NCI-H1694 (cell line): ENCODE results near the gene ZMIZ1.
"Not testable (repeated sequence)": the region's sequence is repeated elsewhere in the genome, so short reads cannot be mapped to it uniquely, and the experiment has no call there.

Experiments used
- DNase-seq: peaks from one replicate; lab custom pipeline; 2025; lab: John Stamatoyannopoulos, UW

The ZMIZ1 gene

DNA sequence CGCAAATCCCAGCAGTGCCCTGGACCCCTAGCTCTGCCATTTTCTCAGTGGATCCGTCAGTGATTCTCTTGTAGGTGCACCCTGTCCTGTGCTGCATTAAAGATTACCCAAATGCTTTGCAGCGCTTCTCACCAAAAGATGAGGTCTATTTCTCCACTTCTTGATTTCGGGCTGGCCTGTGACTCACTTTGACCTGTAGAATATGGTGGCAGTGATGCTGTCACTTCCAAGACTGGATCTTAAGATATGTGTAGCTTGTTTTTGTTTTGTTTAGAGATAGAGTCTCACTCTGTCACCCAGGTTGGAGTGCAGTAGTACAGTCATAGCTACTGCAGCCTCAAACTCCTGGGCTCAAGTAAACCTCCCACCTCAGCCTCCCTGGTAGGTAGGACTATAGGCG lies 37.0 kb upstream of the ZMIZ1 start:
- no peak for DNase-seq

DNA sequence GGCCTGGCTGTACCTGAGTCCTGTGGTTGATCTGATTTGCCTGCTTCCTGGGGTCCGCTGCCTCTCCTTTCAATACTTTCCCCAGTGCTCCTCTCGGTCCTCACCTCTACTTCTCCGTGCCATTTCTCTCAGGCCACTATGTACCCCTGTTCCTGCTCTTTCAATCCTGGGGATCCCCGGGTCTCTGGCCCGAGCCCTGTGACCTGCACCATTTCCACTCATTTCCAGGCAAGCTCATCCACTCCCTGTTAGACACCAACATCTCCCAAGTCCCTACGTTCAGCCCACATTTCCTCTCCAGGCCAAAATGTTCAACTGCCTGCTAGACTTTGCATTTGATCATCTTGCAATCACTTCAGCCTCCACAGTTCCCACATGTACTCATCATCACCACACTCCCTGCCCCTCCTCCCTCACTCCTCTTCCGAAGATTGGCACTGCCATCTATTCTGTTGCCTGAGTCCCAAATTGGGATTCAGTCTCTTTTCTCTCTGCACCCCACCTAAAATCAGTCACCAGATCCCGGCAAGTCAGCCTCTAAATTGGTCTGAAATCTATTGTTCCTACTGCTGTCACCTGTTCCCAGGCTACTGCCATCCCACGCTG lies 34.4 kb upstream of the ZMIZ1 start:
- DNase-seq, result no peak

DNA sequence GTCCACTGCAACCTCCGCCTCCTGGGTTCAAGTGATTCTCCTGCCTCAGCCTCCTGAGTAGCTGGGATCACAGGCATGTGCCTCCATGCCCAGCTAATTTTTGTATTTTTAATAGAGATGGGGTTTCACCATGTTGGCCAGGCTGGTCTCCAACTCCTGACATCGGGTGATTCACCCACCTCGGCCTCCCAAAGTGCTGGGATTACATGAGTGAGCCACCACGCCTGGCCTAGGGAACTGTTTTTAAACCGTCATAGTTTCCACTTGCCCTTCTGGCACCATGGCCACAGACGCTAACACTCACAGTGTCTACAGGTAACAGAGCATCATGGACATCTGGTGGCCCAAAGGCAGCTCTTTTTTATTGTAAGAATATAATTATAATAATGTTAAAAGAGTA lies 32.4 kb upstream of the ZMIZ1 start:
- DNase-seq, result not testable (repeated sequence)

DNA sequence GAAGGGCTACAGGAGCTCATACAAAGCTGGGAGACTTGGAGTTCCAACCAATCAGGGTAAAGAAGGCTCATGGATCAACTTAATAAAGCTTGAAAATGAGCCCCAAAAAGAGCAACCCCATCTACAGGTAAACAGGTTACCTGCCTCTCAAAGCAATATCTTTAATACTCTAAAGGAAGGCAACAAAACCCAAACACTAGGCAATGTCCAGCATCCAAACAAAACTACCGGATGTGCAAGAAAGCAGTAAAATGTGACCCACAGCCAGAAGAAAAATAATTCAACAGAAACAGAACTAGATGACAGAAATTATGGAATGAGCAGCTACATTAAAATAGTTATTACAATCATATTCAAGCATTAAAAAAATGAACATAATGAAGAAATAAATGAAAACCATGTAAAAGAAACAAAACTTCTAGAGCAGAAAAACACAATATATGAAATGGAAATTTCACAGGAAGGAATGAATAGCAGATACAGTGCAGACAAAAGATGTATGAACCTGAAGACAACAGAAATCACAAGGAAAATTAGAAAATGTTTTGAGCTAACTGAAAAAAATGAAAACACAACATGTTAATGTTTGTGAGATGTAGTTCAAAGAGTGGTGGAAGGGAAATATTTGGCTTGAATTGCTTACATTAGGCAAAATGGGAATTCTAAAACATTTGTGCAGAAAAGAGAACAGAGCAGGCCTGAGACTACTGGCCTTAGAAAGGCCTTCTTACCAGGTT lies 30.5 kb upstream of the ZMIZ1 start:
- no peak for DNase-seq

- no peak for DNase-seq
Measured at GRCh38 chr10:79038841-79039201, 29.9 kb upstream of the ZMIZ1 start.

- DNase-seq, result no peak
Measured at GRCh38 chr10:79042639-79043411, 25.9 kb upstream of the ZMIZ1 start.

- no peak for DNase-seq
Measured at GRCh38 chr10:79044036-79044632, 24.6 kb upstream of the ZMIZ1 start.

DNA sequence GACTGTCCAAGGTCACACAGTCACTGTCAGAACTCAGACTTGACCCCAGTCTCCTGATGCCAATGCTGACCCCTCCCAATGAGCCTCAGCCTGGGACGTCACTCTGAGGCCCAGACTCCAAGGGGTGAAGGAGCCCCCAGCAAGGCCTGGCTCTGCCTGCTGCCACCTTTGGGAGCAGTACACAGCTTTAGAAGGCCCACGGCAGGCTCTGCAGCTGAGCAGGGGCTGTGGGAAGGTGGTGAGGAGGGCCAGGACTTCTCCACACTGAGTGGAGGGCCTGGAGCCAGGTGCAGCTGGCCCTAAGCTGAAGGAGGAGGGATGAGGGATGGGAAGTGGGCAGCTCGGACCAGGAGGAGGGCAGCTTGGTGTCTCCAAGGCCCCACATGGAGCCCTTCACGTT lies 23.9 kb upstream of the ZMIZ1 start:
- DNase-seq, result no peak

- no peak for DNase-seq
Measured at GRCh38 chr10:79045566-79046175, 23.1 kb upstream of the ZMIZ1 start.

DNA sequence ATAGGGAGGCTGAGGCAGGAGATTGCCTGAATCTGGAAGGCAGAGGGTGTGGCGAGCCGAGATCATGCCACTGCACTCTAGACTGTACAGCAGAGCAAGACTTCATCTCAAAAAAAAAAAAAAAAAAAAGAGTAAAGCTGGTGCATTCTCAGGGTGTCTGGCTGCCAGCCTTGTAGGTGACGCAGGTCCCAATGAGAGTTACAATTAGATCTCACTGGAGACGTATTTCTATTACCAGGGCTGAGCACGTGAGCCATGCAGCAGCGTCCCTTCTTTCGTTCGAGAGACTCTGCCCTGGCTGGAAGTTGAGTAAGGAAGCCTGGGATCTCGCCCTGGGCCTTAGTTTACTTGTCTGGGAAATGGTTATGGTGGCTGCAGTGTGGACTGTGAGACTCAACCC lies 22.4 kb upstream of the ZMIZ1 start:
- DNase-seq, result no peak

DNA sequence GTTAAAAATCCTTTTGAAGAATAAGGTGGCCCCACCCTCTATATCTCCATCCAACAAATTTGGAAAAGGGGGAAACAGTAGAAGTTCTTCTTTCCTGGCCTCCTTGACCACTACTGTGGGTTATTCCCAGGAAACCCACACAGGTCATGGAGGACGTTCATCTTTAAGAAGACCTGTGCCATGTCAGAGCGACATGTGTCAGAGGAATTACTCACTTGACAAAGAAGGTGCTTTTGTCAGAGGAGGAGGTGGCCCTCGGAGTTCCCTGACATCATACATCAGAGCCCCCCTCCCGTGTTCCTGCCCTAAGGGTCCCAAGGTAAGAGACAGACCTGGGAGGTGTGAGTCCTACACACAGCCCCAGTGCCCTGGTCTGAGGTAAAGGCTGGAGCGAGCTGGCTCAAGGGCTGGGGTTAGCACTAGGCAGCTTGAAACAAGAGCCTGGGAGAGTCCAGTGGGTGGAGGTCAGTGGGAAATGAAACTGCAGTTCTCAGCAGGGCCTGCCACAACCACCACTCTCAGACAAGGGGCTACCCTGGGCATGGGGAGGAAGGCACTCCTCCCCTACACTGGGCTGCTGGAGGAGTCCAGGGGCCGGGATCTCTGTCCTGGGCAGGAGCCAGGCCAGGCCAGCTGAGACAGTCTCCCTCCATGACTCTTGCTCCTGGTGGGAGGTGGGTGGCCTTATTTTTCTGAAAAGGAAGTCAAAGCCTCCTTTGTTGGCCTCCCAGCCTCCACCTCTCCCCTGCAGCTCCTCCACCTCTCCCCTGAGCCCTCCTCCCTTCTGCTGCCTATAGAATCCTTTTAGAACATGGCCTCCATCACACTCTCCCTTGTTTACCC lies 21.8 kb upstream of the ZMIZ1 start:
- DNase-seq, result no peak

DNA sequence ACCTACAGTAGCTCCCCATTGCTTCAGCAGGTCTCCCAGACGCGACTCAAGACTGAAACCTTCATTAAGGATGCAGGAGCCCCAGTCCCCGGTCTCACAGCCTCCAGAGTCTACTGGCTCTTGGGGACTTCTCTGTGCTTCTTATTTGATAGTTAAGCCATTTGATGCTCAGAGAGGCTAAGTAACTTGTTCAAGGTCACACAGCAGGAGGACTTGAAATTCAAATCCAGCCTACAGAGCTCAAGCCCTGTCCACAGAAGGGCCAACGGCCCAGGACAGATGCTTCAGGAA lies 21.2 kb upstream of the ZMIZ1 start:
- no peak for DNase-seq

DNA sequence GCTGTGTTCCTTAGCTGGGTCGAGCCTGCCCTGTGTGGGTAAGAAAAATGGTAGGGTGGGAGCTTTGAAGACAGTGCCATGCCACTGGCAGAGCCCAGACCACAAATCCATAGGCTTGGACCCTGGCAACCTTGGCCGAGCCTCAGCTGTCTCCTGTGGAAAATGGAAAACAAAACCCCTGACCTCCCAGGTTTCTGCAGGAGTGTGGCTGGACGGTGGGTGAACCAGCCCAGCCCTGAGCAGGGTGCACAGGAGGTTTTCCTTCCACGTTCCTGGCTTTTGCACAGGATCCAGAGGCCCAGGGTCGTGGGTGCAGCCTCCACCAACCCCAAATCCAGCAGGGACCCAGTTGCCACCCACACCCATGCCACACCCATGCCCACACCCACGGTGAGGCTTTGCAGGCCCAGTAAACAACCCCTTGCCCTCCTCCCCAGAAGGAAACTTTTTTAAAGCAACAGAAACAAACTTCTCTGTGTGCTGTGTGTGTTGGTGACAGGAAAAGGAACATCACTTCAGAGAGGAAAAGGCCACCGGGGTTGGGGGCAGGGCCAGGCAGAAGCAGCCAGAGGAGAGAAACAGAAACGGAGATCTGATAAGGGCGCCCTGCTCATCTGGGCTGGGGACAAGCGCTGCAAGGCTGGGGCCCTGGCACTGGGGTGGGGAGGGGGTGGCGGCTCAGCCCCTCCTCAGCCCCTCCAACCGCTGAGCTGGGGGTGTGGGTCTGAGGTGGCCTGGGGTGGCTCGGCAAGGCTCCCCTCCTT lies 20.7 kb upstream of the ZMIZ1 start:
- no peak for DNase-seq

DNA sequence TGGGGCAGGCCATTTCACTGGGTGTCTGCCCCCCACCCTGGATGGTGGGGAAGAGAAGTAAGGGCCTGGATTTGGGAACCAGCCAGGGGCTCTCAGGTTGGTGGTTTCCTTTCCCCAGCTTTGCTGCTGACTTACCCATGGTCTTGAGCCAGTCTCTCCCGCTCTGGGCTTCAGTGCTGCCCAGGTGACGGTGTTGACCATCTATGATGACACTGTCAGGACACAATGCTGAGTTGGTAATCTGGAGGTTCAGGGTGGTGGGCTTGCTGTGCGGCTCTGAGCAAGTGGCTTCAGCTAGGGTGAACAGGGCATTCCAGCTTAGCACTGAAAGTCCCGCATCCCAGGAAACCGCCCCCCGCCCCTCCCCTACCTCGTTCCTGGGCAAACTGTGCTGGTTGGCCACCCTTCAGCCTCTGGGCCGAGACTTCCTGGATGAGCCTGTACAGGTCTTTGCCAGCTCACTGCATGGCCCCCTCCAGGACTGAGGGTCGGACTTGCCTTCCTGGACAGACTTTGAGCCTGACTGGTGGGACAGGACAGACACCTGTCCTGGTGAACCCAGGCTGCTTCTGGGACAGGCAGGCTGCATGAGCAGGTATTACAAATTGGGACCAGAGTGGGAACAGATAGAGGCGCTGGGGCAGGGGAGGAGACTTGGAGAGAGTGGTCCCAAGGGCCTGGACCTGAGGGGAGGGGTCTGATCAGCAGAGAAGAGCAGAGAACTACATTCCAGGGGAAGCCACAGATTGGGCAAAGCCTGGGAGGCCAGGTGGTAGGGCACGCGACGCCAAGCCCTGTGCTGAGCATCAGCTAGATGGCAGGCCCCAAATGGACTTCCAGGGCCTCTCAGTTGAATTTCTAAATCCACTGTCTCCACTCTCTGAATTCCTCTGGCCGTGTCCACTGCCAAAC lies 19.9 kb upstream of the ZMIZ1 start:
- DNase-seq, result no peak

- no peak for DNase-seq
Measured at GRCh38 chr10:79049931-79050895, 18.6 kb upstream of the ZMIZ1 start.

GRCh38 chr10:79050896-79051555 lies 17.7 kb upstream of the ZMIZ1 start:
- no peak for DNase-seq

DNA sequence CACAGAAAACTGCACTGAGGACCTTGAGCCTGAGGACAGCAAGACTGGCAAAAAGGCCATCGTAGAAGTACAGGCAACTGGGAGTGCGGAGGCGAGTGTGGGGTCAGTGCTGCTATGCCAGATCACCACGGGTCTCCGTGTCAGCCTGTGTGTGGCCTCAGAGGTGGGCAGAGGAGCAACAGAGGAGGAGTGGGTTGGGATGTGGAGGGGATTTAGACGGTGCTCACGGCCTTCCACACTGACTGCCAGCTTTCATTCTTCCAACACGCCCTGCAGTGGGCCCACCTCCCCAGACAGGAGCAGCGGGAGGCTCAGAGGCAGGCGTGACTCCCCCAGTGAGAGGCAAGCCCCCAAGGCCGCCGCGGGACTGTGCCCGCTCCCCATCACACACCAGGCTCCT lies 17.0 kb upstream of the ZMIZ1 start:
- no peak for DNase-seq
